ENCODE results near the gene SUFU. TPM values are rescaled to one million over a fixed set of nuclear protein-coding genes. Genes with fewer than 3 reads are reported as not detected.

SUFU gene
- total RNA-seq, 1 donor from 2014 or later = 11.5 TPM

DNA sequence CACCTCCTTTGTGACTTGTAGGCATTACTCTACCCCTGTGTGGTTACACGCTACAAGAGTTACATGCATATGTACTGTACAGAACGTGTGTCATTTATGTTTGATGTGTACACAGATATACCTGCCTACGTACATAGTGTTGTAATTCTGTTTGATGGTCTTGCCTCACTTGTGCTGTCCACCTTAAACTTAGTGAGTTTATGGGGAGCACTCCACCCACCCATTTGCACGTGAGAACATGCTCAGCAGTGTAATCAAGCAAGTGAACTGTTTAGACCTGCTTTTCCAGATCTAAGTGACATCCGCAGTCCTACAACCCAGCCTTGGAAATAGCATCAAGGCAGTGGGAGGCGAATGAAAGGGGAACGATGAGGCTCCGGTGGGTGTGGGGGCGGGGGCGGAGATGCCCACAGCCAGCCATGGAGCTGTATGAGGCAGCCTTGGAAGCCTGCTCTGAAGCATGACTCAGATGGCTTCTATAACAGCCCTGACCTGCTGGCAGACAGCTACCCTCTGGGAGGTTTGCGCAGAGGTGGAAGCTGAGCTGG, 52.1 kb downstream of the SUFU start:
- H4K20me1 ChIP-seq (ENCODE audit: low read depth) = peaks cover 19% of the 10 kb centered on the region
- H3K4me1 Mint-ChIP-seq = peaks cover 4% of the 10 kb centered on the region
- peaks cover 21% of the 10 kb centered on the region for H3K36me3 Mint-ChIP-seq
- H3K9me3 ChIP-seq (ENCODE audit: low read depth) = no peaks in the 10 kb centered on the region
- H3K4me3 Mint-ChIP-seq = no peak overlapping the region
- peaks cover 7% of the 10 kb centered on the region for H3K79me2 ChIP-seq (ENCODE audit: low read depth)
- TF ChIP-seq, protein P1, sequence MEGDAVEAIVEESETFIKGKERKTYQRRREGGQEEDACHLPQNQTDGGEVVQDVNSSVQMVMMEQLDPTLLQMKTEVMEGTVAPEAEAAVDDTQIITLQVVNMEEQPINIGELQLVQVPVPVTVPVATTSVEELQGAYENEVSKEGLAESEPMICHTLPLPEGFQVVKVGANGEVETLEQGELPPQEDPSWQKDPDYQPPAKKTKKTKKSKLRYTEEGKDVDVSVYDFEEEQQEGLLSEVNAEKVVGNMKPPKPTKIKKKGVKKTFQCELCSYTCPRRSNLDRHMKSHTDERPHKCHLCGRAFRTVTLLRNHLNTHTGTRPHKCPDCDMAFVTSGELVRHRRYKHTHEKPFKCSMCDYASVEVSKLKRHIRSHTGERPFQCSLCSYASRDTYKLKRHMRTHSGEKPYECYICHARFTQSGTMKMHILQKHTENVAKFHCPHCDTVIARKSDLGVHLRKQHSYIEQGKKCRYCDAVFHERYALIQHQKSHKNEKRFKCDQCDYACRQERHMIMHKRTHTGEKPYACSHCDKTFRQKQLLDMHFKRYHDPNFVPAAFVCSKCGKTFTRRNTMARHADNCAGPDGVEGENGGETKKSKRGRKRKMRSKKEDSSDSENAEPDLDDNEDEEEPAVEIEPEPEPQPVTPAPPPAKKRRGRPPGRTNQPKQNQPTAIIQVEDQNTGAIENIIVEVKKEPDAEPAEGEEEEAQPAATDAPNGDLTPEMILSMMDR (IDR thresholded peaks at IDR 0.05) = no peak
- TF ChIP-seq EZH2phosphoT487 (IDR thresholded peaks at IDR 0.05) (no peak), EZH2 (IDR thresholded peaks at IDR 0.05) (no peak)
- H3K36me3 ChIP-seq = no peaks in the 10 kb centered on the region
- H3K4me3 ChIP-seq = no peak overlapping the region
- no peaks in the 10 kb centered on the region for H3K4me1 ChIP-seq
- peaks cover 2% of the 10 kb centered on the region for H3K27me3 Mint-ChIP-seq (ENCODE audit: insufficient read depth, low read depth)
- no peak overlapping the region for H2AFZ ChIP-seq (replicated peaks)
- no peak overlapping the region for H3K27ac Mint-ChIP-seq
- no peaks in the 10 kb centered on the region for H3F3A ChIP-seq (ENCODE audit: low read depth)
- no peaks in the 10 kb centered on the region for H3K9me3 Mint-ChIP-seq
- H3K4me2 ChIP-seq = no peak overlapping the region
- no peak overlapping the region for H3K27ac ChIP-seq
- H3K27me3 ChIP-seq = no peaks in the 10 kb centered on the region
- no peak overlapping the region for H3K9ac ChIP-seq
- no peak for DNase-seq (ENCODE audit: low spot score)

DNA sequence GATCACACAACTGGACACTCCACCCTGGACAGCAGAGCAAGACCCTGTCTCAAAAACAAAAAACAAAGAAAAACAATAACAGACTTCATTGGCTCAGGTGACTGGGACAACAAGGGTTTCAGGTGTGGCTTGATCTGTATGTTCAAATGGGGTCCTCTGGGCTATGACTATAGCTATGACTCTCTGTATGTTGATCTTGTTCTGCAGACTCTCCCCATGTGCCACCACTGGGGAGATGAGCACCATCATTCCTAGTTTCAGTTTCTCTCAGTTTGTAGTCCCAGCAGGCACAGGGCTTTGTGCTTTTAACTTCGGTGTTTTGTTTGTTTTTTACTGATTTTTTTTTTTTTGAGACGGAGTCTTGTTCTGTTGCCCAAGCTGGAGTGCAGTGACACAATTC, 53.8 kb downstream of the SUFU start:
- Histone ChIP-seq H3K9me3 (ENCODE audit: low read depth) (no peaks in the 10 kb centered on the region), H3K27me3 (no peaks in the 10 kb centered on the region), H3K4me1 (no peaks in the 10 kb centered on the region), H3F3A (ENCODE audit: low read depth) (no peaks in the 10 kb centered on the region), H3K79me2 (ENCODE audit: low read depth) (peaks cover 7% of the 10 kb centered on the region), H3K9ac (no peak overlapping the region), H3K27ac (no peak overlapping the region), H4K20me1 (ENCODE audit: low read depth) (peaks cover 20% of the 10 kb centered on the region), H3K4me2 (no peak overlapping the region), H3K36me3 (no peaks in the 10 kb centered on the region), H2AFZ (replicated peaks) (no peak overlapping the region), H3K4me3 (no peak overlapping the region)
- Mint-ChIP-seq H3K4me3 (no peak overlapping the region), H3K27ac (no peak overlapping the region), H3K4me1 (peaks cover 4% of the 10 kb centered on the region), H3K36me3 (peaks cover 17% of the 10 kb centered on the region), H3K27me3 (ENCODE audit: insufficient read depth, low read depth) (peaks cover 2% of the 10 kb centered on the region), H3K9me3 (no peaks in the 10 kb centered on the region)
- TF ChIP-seq EZH2 (IDR thresholded peaks at IDR 0.05) (no peak), EZH2phosphoT487 (IDR thresholded peaks at IDR 0.05) (no peak)
- TF ChIP-seq, protein P1 (IDR thresholded peaks at IDR 0.05) = no peak
- no peak for DNase-seq (ENCODE audit: low spot score)

DNA sequence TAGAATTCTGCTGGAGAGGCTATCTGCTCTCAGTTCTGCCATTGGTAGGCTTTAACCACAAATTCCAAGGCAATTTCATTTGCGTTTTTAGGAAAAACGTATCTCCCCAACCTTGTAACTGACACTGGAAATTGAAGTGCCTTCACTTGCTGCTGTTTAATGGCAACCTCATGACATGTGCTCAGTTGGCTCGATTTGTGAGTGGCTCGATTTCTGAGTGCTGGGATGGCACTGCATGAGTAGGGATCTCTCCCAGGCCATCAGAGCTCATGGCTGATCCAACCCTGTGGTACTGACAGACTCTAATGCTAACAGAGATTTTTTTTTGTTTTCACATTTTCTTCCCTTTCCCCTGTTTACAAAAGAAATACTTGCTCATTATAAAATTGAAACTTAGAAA, 56.0 kb downstream of the SUFU start:
- Histone ChIP-seq H3F3A (ENCODE audit: low read depth) (peaks cover 3% of the 10 kb centered on the region), H3K36me3 (no peaks in the 10 kb centered on the region), H3K9me3 (ENCODE audit: low read depth) (no peaks in the 10 kb centered on the region), H3K4me1 (no peaks in the 10 kb centered on the region), H3K4me2 (no peak overlapping the region), H3K79me2 (ENCODE audit: low read depth) (peaks cover 7% of the 10 kb centered on the region), H3K27ac (no peak overlapping the region), H4K20me1 (ENCODE audit: low read depth) (peaks cover 34% of the 10 kb centered on the region), H3K9ac (no peak overlapping the region), H2AFZ (replicated peaks) (no peak overlapping the region), H3K4me3 (no peak overlapping the region), H3K27me3 (no peaks in the 10 kb centered on the region)
- TF ChIP-seq, protein P1 (IDR thresholded peaks at IDR 0.05) = no peak
- TF ChIP-seq EZH2 (IDR thresholded peaks at IDR 0.05) (no peak), EZH2phosphoT487 (IDR thresholded peaks at IDR 0.05) (no peak)
- Mint-ChIP-seq H3K27ac (no peak overlapping the region), H3K27me3 (ENCODE audit: insufficient read depth, low read depth) (peaks cover 6% of the 10 kb centered on the region), H3K9me3 (no peaks in the 10 kb centered on the region), H3K4me1 (peaks cover 4% of the 10 kb centered on the region), H3K36me3 (peaks cover 16% of the 10 kb centered on the region), H3K4me3 (no peak overlapping the region)
- no peak for DNase-seq (ENCODE audit: low spot score)
